HepG2 (cell line): ENCODE measurements around the gene PLCB2. TPM values are rescaled to one million over a fixed set of nuclear protein-coding genes. Genes with fewer than 3 reads are reported as not detected.

Experiments used
- ADNP ChIP-seq: sonication (generic); formaldehyde crosslinking; IDR thresholded peaks from 2 replicates; pipeline ENCODE4 v1.4.0; 2020; ENCODE audit warnings: missing genetic modification reagents
- ARHGAP35 ChIP-seq: sonication (generic); formaldehyde crosslinking; IDR thresholded peaks from 2 replicates; pipeline ENCODE4 v1.9.0; 2022; ENCODE audit warnings: mild to moderate bottlenecking, inconsistent platforms, moderate library complexity, missing genetic modification reagents, borderline replicate concordance
- GABPB1 ChIP-seq: IDR thresholded peaks from 2 replicates; pipeline ENCODE4 v1.6.1; 2016; ENCODE audit warnings: mild to moderate bottlenecking, missing genetic modification reagents, moderate library complexity, missing compliant biosample characterization
- LCORL ChIP-seq, 2 experiments: fragments of 450-650 bp in 1 of 2; sonication (generic) in 1 of 2; formaldehyde crosslinking in 1 of 2; IDR thresholded peaks; 2 replicates each; pipeline versions ENCODE4 v1.5.0 to v1.6.1; 2017 to 2020; ENCODE audit warnings: antibody characterized with exemption in 1 of 2, missing genetic modification reagents in 1 of 2
- MAFF ChIP-seq: IDR thresholded peaks from 2 replicates; pipeline ENCODE4 v1.6.1; 2011; ENCODE audit warnings: low read depth, low read length, improper control_type of control experiment
- NFE2L2 ChIP-seq: fragments of 150-350 bp; IDR thresholded peaks from 2 replicates; pipeline ENCODE4 v1.6.1; 2014; ENCODE audit warnings: low read length
- NFYC ChIP-seq: IDR thresholded peaks from 2 replicates; pipeline ENCODE4 v1.6.1; 2016; ENCODE audit warnings: missing genetic modification reagents, missing compliant biosample characterization
- NRL ChIP-seq: sonication (generic); formaldehyde crosslinking; IDR thresholded peaks from 2 replicates; pipeline ENCODE4 v1.5.0; 2020; ENCODE audit warnings: missing genetic modification reagents, mild to moderate bottlenecking, moderate library complexity, borderline replicate concordance
- RBFOX2 ChIP-seq: fragments of 200-400 bp; formaldehyde crosslinking; IDR thresholded peaks from 2 replicates; pipeline ENCODE4 v1.6.1; 2017; ENCODE audit warnings: low read depth, mild to moderate bottlenecking, low read length
- REPIN1 ChIP-seq: sonication (generic); formaldehyde crosslinking; IDR thresholded peaks from 2 replicates; pipeline ENCODE4 v1.8.0; 2022; ENCODE audit warnings: missing genetic modification reagents, low read depth, mild to moderate bottlenecking, borderline replicate concordance
- SNRNP70 ChIP-seq: fragments of 200-400 bp; formaldehyde crosslinking; IDR thresholded peaks from 2 replicates; pipeline ENCODE4 v1.6.1; 2017; ENCODE audit warnings: mild to moderate bottlenecking, low read depth, low read length, moderate library complexity
- TBX2 ChIP-seq: sonication (generic); formaldehyde crosslinking; IDR thresholded peaks from 2 replicates; pipeline ENCODE4 v1.5.0; 2020; ENCODE audit warnings: missing genetic modification reagents, mild to moderate bottlenecking, borderline replicate concordance
- YY1 ChIP-seq: IDR thresholded peaks from 2 replicates; pipeline ENCODE4 v1.6.1; 2011; ENCODE audit warnings: low read length, low read depth, moderate library complexity, mild to moderate bottlenecking; ENCODE audit not compliant: insufficient read depth, insufficient replicate concordance
- ZFY ChIP-seq: sonication (generic); formaldehyde crosslinking; IDR thresholded peaks from 2 replicates; pipeline ENCODE4 v1.4.0; 2020; ENCODE audit warnings: missing genetic modification reagents
- ZNF30 ChIP-seq: sonication (generic); formaldehyde crosslinking; IDR thresholded peaks from 2 replicates; pipeline ENCODE4 v1.5.0; 2020; ENCODE audit warnings: mild to moderate bottlenecking, missing genetic modification reagents
- ZNF337 ChIP-seq: sonication (generic); formaldehyde crosslinking; IDR thresholded peaks from 2 replicates; pipeline ENCODE4 v1.5.1; 2020; ENCODE audit warnings: missing genetic modification reagents, low read depth, mild to moderate bottlenecking, borderline replicate concordance
- ZNF431 ChIP-seq: sonication (generic); formaldehyde crosslinking; IDR thresholded peaks from 2 replicates; pipeline ENCODE4 v1.9.0; 2022; ENCODE audit warnings: missing genetic modification reagents, low read depth, mild to moderate bottlenecking, borderline replicate concordance
- ZNF563 ChIP-seq: sonication (generic); formaldehyde crosslinking; IDR thresholded peaks from 2 replicates; pipeline ENCODE4 v1.8.0; 2022; ENCODE audit warnings: mild to moderate bottlenecking, moderate library complexity, missing genetic modification reagents
- ZNF724P ChIP-seq: sonication (generic); formaldehyde crosslinking; IDR thresholded peaks from 2 replicates; pipeline ENCODE4 v1.8.0; 2022; ENCODE audit warnings: missing genetic modification reagents, borderline replicate concordance
- ZSCAN30 ChIP-seq: sonication (generic); formaldehyde crosslinking; IDR thresholded peaks from 2 replicates; pipeline ENCODE4 v1.5.0; 2020; ENCODE audit warnings: mild to moderate bottlenecking, missing genetic modification reagents
- polyA plus RNA-seq, 8 experiments: library from polyadenylated mRNA; depleted of rRNA in 3 of 8; stranded (reverse) in 7 of 8; unstranded in 1 of 8; fragments of >200 nt; fragmentation: Illumina TruSeq in 4 of 8; extraction: Trizol in 4 of 8; gene quantifications; 2 replicates each; pipeline versions ENCODE4 v1.2.1 to v1.2.3, GENCODE V29; 2011 to 2016; ENCODE audit warnings: low read depth in 4 of 8, missing spikeins in 1 of 8, mixed read lengths in 1 of 8; ENCODE audit not compliant: insufficient read depth in 1 of 8
- total RNA-seq, 5 experiments: library from RNA; depleted of rRNA; stranded (reverse); fragments of >200 nt; fragmentation: Illumina TruSeq; extraction: Trizol; gene quantifications; 2 replicates each; pipeline ENCODE4 v1.2.3, GENCODE V29; 2016; ENCODE audit warnings: low read depth in 1 of 5
- TF ChIP-seq, protein P1 (sequence below): sonication (generic); formaldehyde crosslinking; IDR thresholded peaks from 2 replicates; pipeline ENCODE4 v1.4.0; 2020; ENCODE audit warnings: missing genetic modification reagents
- TF ChIP-seq, protein P2 (sequence below), 2 experiments: sonication (generic) in 1 of 2; formaldehyde crosslinking in 1 of 2; IDR thresholded peaks; 2 replicates each; pipeline versions ENCODE4 v1.4.0 to v1.6.1; 2018 to 2020; ENCODE audit warnings: missing genetic modification reagents in 2 of 2, borderline replicate concordance in 1 of 2, low read depth in 1 of 2, mild to moderate bottlenecking in 1 of 2, missing biosample characterization in 1 of 2

PLCB2 gene
- total and polyA plus RNA-seq, 2 of the 13 experiments (the other 11 are each of a cell fraction or from before 2014, with no cell fraction given): 0.11 TPM; not detected in 1

- TF ChIP-seq, protein P1, sequence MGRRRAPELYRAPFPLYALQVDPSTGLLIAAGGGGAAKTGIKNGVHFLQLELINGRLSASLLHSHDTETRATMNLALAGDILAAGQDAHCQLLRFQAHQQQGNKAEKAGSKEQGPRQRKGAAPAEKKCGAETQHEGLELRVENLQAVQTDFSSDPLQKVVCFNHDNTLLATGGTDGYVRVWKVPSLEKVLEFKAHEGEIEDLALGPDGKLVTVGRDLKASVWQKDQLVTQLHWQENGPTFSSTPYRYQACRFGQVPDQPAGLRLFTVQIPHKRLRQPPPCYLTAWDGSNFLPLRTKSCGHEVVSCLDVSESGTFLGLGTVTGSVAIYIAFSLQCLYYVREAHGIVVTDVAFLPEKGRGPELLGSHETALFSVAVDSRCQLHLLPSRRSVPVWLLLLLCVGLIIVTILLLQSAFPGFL (CRISPR knock-in tag): no peak
- TF ChIP-seq ZNF724P: no peak
- TF ChIP-seq MAFF: no peak
- 0 out of 2 replicates have a peak, but pooled peaks have one; percentile 35 for TF ChIP-seq GABPB1
- TF ChIP-seq ZNF431 (CRISPR knock-in tag): no peak
- no peak for TF ChIP-seq NRL (CRISPR knock-in tag)
- TF ChIP-seq NFYC (CRISPR knock-in tag): no peak
- TF ChIP-seq YY1: peak; percentile 67
- TF ChIP-seq LCORL (IDR thresholded peaks at IDR 0.05): no peak
- TF ChIP-seq LCORL (CRISPR knock-in tag; IDR thresholded peaks at IDR 0.05): no peak
- TF ChIP-seq ZFY (CRISPR knock-in tag): peak; percentile 4; the same call in 1 of the 2 replicates
- no peak for TF ChIP-seq ARHGAP35 (CRISPR knock-in tag)
- TF ChIP-seq, protein P2, sequence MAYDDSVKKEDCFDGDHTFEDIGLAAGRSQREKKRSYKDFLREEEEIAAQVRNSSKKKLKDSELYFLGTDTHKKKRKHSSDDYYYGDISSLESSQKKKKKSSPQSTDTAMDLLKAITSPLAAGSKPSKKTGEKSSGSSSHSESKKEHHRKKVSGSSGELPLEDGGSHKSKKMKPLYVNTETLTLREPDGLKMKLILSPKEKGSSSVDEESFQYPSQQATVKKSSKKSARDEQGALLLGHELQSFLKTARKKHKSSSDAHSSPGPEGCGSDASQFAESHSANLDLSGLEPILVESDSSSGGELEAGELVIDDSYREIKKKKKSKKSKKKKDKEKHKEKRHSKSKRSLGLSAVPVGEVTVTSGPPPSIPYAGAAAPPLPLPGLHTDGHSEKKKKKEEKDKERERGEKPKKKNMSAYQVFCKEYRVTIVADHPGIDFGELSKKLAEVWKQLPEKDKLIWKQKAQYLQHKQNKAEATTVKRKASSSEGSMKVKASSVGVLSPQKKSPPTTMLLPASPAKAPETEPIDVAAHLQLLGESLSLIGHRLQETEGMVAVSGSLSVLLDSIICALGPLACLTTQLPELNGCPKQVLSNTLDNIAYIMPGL (CRISPR knock-in tag; IDR thresholded peaks at IDR 0.05; ENCODE audit: borderline replicate concordance in 1 of 2, low read depth in 1 of 2): 0 out of 4 replicates have a peak, but pooled peaks of 1 of the 2 experiments have one; percentile 6
- TF ChIP-seq ZNF563: 0 out of 2 replicates have a peak, but pooled peaks have one; percentile 28
- no peak for TF ChIP-seq ZNF337 (CRISPR knock-in tag)
- no peak for TF ChIP-seq ZNF30 (CRISPR knock-in tag)
- TF ChIP-seq ADNP (CRISPR knock-in tag): no peak
- TF ChIP-seq ZSCAN30: no peak
- TF ChIP-seq TBX2 (CRISPR knock-in tag): no peak
- TF ChIP-seq REPIN1 (CRISPR knock-in tag): 0 out of 2 replicates have a peak, but pooled peaks have one; percentile 18
- no peak for TF ChIP-seq NFE2L2
- no peak for TF ChIP-seq SNRNP70
- TF ChIP-seq RBFOX2: 0 out of 2 replicates have a peak, but pooled peaks have one; percentile 1
Measured at GRCh38 chr15:40323953-40324937, 16.5 kb upstream of the PLCB2 start (continued).
